HG03097 (cell line): ENCODE data around the gene ITGA1.
"Not testable (repeated sequence)": the region's sequence is repeated elsewhere in the genome, so short reads cannot be mapped to it uniquely, and the experiment has no call there.

Experiments
- ATAC-seq: cut with Tn5 transposase; IDR thresholded peaks from one replicate; pipeline ENCODE4 v1.9.1; 2021; ENCODE audit not compliant: unreplicated experiment, low FRiP score

The ITGA1 gene

GRCh38 chr5:52943808-52944207 lies 156.1 kb downstream of the ITGA1 start:
- ATAC-seq: no peak

GRCh38 chr5:52945040-52945439 lies 157.3 kb downstream of the ITGA1 start:
- no peak for ATAC-seq

GRCh38 chr5:52947208-52947607 lies 159.5 kb downstream of the ITGA1 start:
- no peak for ATAC-seq

- ATAC-seq: no peak
Measured at GRCh38 chr5:52947851-52948250, 160.1 kb downstream of the ITGA1 start.

- ATAC-seq: peak; percentile 97
Measured at GRCh38 chr5:52948418-52949076, 160.8 kb downstream of the ITGA1 start.

- ATAC-seq: no peak
Measured at GRCh38 chr5:52950686-52951085, 163.0 kb downstream of the ITGA1 start.

GRCh38 chr5:52952483-52952882 lies 164.8 kb downstream of the ITGA1 start:
- ATAC-seq: no peak

- ATAC-seq: no peak
Measured at GRCh38 chr5:52956014-52956413, 168.3 kb downstream of the ITGA1 start.

- ATAC-seq: peak; percentile 92
Measured at GRCh38 chr5:52956915-52957747, 169.4 kb downstream of the ITGA1 start.

GRCh38 chr5:52961274-52961681 lies 173.6 kb downstream of the ITGA1 start:
- ATAC-seq: no peak

- ATAC-seq: no peak
Measured at GRCh38 chr5:52963636-52964035, 175.9 kb downstream of the ITGA1 start.

GRCh38 chr5:52964138-52964537 lies 176.4 kb downstream of the ITGA1 start:
- no peak for ATAC-seq

GRCh38 chr5:52976157-52976556 lies 188.4 kb downstream of the ITGA1 start:
- not testable (repeated sequence) for ATAC-seq

GRCh38 chr5:52977264-52977897 lies 189.7 kb downstream of the ITGA1 start:
- ATAC-seq: no peak

- ATAC-seq: no peak
Measured at GRCh38 chr5:52981507-52981906, 193.8 kb downstream of the ITGA1 start.

- ATAC-seq: no peak
Measured at GRCh38 chr5:52983731-52984636, 196.3 kb downstream of the ITGA1 start.

- ATAC-seq: no peak
Measured at GRCh38 chr5:52985306-52985705, 197.6 kb downstream of the ITGA1 start.

GRCh38 chr5:52987711-52988331 lies 200.1 kb downstream of the ITGA1 start:
- no peak for ATAC-seq

- no peak for ATAC-seq
Measured at GRCh38 chr5:52988335-52989024, 200.8 kb downstream of the ITGA1 start.
